HG03108 (cell line): ENCODE measurements around the gene ABLIM3.
A peak's percentile ranks its signal among the peaks of the same experiment; 100 is the strongest.

Experiments used
- ATAC-seq: cut with Tn5 transposase; IDR thresholded peaks from one replicate; pipeline ENCODE4 v1.9.1; 2021; ENCODE audit warnings: moderate library complexity; ENCODE audit not compliant: unreplicated experiment

The ABLIM3 gene

GRCh38 chr5:149216496-149216895 lies 75.2 kb downstream of the ABLIM3 start:
- no peak for ATAC-seq

DNA sequence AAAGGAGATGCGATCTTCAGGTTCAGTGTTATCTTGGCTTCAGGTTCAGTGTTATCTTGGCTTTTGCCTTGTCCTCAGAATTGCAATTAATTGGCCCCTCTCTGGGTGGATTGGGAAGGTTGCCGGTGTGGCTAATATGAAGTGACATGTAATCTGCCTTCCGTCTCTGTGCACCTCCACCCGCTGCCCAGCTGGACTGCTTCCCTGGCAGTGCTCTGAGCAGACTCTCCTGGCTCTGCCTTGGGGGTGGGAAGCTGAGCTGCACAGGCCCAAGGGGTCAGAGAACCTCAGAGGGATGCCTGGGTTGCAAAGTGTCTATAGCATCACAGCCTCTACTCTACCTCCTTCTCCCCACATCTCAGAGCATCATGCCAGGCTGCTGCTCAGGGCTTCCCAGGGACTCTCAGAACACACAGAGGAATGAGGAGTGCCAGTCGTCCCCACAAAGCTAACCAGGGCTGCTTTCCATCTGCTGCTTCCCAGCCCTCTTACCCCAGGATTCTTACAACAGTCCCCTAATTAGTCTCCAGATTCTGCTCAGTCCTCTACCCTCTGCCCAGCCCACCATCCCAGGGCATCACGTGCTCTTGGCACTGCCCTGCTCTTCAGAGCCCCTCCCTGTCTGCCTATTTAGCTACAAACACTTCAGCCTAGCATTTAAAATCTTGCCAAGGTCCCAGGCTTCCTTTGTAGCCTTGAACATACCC lies 76.0 kb downstream of the ABLIM3 start:
- ATAC-seq = no peak

DNA sequence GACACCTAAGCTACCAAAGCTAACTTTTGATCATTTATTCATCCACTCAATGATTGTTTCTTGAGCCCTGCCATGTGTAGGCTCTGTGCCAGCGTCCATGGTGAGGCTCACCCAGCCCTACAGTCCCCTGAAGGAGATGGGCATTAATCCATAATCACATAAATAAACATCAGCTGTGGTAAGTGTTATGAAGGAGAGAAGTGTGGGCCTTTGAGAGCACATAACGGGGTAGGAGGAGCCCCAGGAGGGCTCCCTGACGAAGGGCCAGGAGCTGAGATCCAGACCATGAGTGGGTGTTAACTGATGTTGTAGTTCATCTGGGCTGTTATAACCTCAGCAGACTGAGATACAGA lies 76.5 kb downstream of the ABLIM3 start:
- ATAC-seq = no peak

DNA sequence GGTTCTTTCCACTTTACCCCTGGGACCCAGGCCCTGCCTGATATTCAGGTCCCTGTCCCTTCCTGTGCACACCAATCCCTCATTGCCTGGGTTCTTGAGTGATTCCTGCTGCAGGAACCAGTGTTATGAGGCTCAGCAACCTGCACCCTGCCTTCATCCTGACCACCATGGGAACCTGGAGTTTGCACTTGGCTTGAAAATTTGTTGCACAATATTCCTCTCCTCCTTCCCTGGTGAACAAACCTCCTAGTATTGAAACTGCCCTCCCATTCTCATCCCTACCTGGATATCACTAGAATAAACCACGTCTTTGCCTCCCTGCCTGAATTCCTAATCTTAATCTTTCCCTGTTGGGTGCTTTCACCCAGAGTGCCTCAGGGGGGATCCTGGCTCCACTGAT lies 78.3 kb downstream of the ABLIM3 start:
- ATAC-seq = no peak

- no peak for ATAC-seq
Measured at GRCh38 chr5:149220750-149221149, 79.5 kb downstream of the ABLIM3 start.

GRCh38 chr5:149221326-149221725 lies 80.0 kb downstream of the ABLIM3 start:
- no peak for ATAC-seq

- no peak for ATAC-seq
Measured at GRCh38 chr5:149221731-149222342, 80.5 kb downstream of the ABLIM3 start.

- no peak for ATAC-seq
Measured at GRCh38 chr5:149223081-149223848, 82.0 kb downstream of the ABLIM3 start.

- no peak for ATAC-seq
Measured at GRCh38 chr5:149224282-149224681, 83.0 kb downstream of the ABLIM3 start.

- no peak for ATAC-seq
Measured at GRCh38 chr5:149227168-149227826, 86.0 kb downstream of the ABLIM3 start.

DNA sequence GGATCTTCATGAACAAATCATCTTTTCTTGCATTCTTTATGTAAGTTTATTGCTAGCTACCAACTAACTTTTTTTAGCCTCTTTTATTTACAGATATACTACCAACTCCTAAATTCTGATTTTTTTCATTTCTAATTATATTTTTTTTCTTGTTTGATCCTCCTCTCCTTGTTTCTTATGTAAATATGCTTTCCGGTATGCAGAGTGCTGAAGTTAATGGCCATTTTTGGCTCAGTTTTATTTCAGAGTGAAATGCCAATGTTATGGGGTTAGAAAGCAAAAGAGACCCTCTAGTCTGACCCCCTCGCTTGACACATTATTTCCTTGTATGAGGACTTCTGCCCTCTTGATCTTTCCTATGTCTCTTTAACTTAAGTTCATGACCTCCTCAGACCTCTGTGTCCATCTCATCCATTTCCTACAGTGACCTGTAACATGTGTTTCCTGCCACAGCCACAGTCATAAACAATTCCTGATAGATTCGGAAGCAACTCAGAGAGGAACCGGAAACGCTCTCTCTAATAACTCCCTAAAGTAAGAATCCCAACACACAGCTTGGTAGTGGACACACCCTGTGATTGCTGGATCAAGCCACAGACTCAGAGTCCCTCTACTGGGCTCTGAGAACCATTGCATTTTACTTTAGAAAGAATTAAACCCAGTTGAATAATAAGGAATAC lies 87.5 kb downstream of the ABLIM3 start:
- ATAC-seq = no peak

DNA sequence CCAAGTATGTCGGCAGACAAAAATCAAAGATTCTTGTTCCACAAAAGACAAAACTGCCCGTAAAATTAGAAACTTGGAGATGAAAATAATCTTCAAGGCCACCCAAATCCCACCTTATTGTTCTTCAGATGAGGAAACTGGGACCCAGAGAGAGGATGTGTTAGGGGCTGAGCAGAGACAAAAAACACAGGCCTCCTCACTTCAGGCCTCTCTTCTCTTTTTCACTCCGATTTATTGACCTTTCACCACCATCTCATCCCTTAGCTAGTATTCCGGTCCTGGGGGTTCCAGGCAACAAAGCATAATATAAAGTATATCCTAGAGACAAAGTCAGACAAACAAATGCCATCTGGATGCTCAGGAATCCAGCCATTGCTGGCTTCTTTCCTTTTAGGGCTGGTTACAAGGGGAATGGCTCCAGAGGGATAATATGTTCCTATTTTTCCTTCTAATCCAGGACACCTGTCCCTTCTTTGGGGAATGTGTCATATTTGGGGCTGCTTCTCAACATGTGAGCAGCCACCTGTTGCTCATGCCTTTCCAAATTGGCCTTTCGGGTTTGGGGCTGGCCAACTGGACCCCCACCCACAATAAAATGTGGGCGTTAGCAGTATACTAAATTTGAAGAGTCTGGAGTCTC lies 88.1 kb downstream of the ABLIM3 start:
- ATAC-seq = no peak

DNA sequence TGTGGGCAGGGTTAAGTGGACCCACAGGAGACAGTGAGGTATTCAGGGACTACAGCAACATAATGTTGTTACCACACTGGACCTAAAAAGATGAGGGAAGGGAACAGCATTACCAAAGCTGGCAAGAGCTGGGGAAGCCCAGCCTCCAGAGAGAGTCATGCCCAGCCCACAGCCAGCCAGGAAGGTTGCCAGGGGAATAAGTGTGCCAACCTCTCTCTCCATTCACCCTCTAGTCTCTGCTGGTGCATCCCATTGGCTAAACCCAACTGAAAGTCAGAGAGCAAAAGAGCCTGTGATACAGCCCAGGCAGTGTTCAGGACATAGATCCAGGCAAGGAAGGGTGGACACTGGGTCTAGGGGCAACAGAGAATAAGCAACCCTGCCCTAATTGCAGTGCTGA lies 94.5 kb downstream of the ABLIM3 start:
- ATAC-seq = no peak

DNA sequence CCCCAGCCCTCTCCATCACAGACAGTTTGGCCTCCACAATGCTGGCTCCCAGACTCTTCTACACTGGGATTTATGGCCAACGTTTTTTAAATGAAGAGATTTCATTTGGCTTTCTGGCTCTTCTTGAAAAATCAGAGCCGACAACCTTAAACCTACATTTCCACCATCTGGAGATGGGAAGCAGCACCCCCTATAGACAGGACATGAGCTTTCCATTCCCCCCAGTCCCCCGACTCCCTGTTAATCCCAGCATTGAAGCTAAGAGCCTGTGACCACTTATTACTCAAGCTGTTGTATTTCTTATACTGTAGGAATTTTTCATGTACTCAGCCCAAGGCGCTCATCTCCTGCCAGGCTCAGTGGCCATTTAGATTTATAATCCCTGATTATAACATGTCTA lies 96.4 kb downstream of the ABLIM3 start:
- ATAC-seq = no peak

DNA sequence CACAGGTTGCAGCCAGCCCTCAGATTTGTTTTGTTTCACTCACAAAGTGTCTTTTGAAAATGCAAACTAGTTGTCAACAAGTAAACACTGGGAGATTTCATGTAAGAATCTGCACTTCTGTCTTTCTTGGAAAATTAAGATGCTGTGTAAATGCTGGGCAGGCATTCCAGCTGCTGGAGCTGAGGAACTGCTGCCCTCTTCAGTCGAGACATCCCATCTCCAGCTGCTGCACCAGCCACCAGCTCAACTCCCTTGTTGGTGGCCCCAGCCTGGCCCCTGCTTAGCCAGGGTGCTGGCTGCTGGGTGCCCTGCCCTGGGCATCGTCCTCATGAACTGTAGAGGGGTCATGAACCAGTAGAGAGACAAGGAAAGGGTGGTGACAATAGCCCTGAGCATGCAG lies 97.2 kb downstream of the ABLIM3 start:
- no peak for ATAC-seq

DNA sequence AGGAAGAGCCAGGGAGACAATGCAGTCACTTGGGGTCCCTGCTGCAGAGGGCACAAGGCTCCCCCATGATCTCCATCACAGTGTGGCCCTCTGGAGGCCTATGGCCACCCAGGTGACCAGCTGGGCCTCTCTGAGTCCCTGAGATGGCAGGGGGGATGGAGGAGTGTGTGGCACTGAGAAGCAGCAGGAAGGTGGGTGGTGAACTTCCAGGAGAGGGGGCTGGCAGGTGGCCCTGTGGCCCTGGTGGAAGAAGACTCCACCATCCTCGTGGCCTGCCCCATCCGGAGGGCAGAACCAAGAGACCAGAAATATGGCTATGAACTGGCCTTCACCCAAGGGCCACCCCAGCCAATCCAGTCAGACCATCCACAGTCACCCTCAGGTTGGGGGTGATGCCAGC lies 98.6 kb downstream of the ABLIM3 start:
- no peak for ATAC-seq

- peak; percentile 78 for ATAC-seq
Measured at GRCh38 chr5:149240354-149240998, 99.2 kb downstream of the ABLIM3 start.

- ATAC-seq = no peak
Measured at GRCh38 chr5:149242339-149242738, 101.0 kb downstream of the ABLIM3 start.

GRCh38 chr5:149246906-149247305 lies 105.6 kb downstream of the ABLIM3 start:
- ATAC-seq = no peak

GRCh38 chr5:149247726-149248125 lies 106.4 kb downstream of the ABLIM3 start:
- ATAC-seq = no peak
